Erythroblast (primary cell): ENCODE results near the gene AXIN1.

Experiments used
- DNase-seq, 2 experiments: peaks; one replicate each; lab custom pipeline; 2025; lab: John Stamatoyannopoulos, UW
- GATA1 ChIP-seq: IDR thresholded peaks from 2 replicates; pipeline ENCODE4 v1.6.1; 2011; ENCODE audit warnings: low read depth, mild to moderate bottlenecking, control low read depth, low read length, moderate library complexity
- POLR2A ChIP-seq: IDR thresholded peaks from 2 replicates; pipeline ENCODE4 v1.6.1; 2011; ENCODE audit warnings: mild to moderate bottlenecking, low read length

The AXIN1 gene

DNA sequence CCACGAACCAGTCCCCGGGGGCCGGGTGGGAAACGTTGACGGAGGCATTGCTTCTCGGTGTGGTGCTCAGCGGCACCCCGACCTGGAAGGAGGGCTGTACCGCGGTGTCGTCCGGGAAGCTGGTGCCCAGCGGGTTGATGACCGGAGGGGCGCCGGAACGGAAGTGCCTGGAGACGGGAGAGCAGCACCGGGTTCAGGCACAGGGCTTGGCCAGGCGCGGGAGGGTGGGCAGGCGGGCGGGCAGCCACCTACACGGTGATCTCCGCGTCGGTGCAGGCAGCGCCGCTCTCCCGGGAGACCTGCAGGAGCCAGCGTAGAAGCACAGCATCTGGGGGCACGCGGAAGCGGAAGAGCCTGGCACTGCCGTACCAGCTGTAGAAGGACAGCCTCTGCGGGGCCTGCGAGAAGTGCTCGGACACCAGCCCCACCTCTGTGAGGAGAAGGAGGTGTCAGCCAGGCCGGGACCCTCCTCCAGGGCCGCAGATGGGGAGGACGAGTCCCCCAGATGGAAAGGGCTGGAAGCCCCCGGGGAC, 25.0 kb upstream of the AXIN1 start:
- no peak for TF ChIP-seq GATA1
- TF ChIP-seq POLR2A, result no peak
- DNase-seq, result no peak

DNA sequence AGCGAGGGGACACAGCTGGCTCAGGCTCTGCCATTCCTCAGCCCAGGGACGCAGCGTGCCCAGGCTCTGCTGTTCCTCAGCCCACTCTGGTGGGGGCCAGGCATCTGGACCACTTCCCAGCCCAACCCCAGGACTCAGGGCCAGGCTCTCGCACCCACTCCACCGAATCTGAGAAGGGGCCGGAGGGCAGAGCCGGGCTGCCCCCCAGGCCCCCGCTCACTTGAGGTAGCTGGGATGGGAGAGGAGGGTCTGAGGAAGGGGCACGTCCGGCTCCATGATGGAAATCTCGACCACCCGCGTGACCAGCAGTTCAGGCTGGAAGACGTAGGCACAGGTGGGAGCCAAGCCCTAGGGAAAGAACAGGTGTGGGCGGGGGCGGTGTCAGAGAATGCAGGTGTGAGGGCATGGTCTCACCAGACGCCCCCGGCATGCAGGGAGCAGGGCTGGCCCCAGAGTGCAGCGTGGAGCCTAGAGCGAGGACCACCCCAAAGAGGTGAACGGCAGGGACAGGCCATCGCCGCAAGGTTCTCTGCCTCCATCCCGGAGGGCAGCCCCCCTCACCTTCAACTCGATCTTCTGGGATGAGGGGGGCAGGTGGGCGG, 24.4 kb upstream of the AXIN1 start:
- no peak for TF ChIP-seq POLR2A
- DNase-seq, result no peak

DNA sequence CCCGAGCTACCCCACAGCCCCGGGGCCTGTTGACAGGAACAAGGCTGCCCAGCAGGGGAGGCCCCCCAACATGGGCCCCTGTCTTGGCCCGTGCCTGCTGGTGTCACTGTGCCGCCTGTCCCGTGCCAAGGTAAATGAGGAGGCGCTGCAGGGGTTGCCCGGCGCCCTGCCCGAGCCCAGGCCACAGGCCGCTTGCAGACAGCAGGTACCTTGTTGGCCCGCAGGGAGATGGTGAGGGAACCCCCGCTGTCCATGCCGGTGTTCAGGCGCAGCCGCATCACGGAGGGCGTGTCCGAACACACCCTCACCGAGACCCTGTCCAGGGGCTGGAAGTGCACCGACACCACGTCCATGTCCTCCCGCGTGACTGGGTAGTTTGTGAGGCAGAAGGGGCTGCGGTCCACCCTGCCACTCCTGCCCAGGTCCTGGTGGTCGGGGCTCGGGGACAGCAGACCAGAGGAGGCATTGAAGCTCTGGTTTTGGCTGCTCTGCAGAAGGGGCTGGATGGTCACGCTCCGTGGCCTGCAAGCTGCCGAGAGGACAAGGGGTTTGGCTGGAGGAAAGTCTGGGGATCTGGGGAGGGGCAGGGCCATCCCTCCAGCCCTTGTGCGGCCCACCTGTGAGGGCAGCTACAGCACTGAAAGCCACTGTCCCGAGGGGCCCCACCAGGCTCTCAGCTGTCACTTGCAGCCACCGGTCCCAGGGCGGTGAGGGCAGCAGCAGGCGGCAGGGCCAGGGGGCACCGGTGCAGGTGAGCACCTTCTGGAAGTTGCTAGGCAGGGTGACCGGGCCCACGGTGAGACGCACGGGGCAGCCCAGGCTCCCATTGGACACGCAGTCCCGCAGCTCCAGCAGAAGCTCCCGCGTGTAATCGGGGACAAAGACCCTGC, 23.6 kb upstream of the AXIN1 start:
- DNase-seq, result no peak
- TF ChIP-seq POLR2A (no peak), GATA1 (no peak)

DNA sequence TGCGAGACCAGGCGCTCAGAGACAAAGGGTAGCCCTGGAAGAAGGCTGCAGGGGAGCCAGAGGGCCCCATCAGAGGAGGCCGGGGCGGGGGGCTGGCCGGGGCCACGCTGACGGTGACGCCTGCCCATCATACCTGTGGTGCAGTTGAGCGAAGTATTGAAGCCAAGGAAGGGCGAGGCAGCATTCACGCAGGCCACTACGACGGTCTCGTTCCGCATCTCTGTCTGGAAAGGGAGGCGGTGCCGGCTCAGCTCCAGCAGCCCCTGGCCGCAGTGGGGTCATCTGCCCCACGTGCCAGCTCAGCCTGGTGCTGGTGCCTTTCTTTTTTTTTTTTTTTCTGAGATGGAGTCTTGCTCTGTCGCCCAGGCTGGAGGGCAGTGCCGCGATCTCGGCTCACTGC, 22.7 kb upstream of the AXIN1 start:
- no peak for DNase-seq
- no peak for TF ChIP-seq POLR2A
- TF ChIP-seq GATA1, result no peak

GRCh38 chr16:374616-374926, 22.0 kb upstream of the AXIN1 start:
- DNase-seq, result no peak
- TF ChIP-seq POLR2A, result no peak
- no peak for TF ChIP-seq GATA1

- no peak for DNase-seq
- TF ChIP-seq POLR2A, result no peak
- no peak for TF ChIP-seq GATA1
Measured at GRCh38 chr16:373848-374615, 21.5 kb upstream of the AXIN1 start.

DNA sequence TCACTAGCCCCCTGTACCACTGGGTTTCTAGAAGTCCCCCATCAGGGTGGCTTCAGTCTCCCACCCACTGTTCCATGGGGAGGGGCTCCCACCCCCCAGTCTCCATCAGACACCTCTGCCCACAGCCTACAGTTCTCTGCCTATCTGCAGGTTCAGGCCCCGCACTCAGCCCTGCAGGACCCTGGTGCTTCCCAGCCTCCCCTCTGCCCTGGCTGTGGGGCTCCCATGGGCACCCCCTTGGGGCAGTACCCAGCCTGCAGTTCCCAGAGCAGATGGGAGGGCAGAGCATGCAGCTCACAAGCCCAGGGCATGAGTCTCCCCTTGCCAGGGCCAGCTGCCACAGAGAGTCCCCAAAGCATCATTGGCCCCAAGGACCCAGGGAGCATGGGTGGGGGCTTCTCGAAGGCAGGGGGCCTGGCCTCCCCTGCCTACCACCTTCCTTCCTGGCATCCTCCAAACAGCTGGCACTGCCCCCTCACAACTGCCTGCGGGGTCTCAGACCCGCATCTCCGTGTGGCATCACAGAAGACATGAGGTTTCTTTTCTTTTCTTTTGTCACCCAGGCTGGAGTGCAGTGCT, 20.6 kb upstream of the AXIN1 start:
- no peak for DNase-seq
- no peak for TF ChIP-seq GATA1
- TF ChIP-seq POLR2A, result no peak

- no peak for DNase-seq
- no peak for TF ChIP-seq POLR2A
- TF ChIP-seq GATA1, result no peak
Measured at GRCh38 chr16:372302-372983, 19.9 kb upstream of the AXIN1 start.

- TF ChIP-seq POLR2A, result no peak
- no peak for TF ChIP-seq GATA1
- no peak for DNase-seq
Measured at GRCh38 chr16:371515-372301, 19.2 kb upstream of the AXIN1 start.

DNA sequence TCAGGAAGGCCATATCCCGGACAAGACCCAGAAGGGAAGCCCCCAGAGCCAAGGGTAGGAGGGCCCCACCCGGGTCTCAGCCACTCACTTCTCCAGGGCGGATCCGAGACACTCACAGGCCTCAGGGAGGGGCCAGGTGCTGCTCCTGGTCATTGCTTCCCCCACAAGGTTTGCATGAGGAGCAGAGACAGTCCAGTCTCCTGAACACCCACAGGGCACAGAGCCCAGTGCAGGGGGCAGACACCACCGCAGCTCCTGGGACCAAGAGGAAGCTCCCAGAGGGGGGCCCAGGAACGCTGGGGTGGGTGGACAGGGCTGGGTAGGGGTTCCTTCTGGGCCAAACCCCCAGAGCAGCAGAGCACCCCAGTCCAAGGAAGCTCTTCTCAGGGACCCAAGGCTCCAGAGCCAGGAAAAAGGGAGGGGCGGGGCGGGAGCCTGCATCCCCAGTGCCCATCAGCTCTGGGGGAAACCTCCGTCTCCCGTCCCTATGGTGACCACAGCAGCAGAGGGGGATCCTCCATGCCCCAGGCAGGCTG, 18.5 kb upstream of the AXIN1 start:
- DNase-seq, result no peak

GRCh38 chr16:370443-370842, 17.9 kb upstream of the AXIN1 start, which contains the start of gene MRPL28:
TSS of gene MRPL28 (minus strand) at chr16:370538. CDS start at chr16:370218, 320 bp downstream.
- DNase-seq, result peak; percentile 96 to 97
- TF ChIP-seq GATA1, result no peak
- peak; percentile 41 for TF ChIP-seq POLR2A

More for the DNA sequence above, 18.5 kb upstream of the AXIN1 start:
- TF ChIP-seq GATA1 (no peak), POLR2A (no peak)

- DNase-seq, result no peak
- no peak for TF ChIP-seq GATA1
- no peak for TF ChIP-seq POLR2A
Measured at GRCh38 chr16:369866-370436, 17.4 kb upstream of the AXIN1 start.
